Measurements from ENCODE around the gene MYBPC3. TPM values are rescaled to one million over a fixed set of nuclear protein-coding genes. Genes with fewer than 3 reads are reported as not detected.
A peak's percentile ranks its signal among the peaks of the same experiment; 100 is the strongest.

The MYBPC3 gene
- polyA plus RNA-seq, 1 experiment, result not detected

- no peak overlapping the region for H3K4me3 ChIP-seq (ENCODE audit: low read depth, low read length)
- CTCF ChIA-PET, result interaction anchor here (3.6 to 3.7 kb wide), 2 partner anchors 17 to 35 kb away, joined by 32 to 37 read pairs; partner anchors contain the start of gene SLC39A13
- POLR2A ChIA-PET, result no interaction called here
- H3K27me3 ChIP-seq (ENCODE audit: control insufficient read depth, insufficient read depth, low read length), result no peaks in the 10 kb centered on the region
- no peaks in the 10 kb centered on the region for H3K36me3 ChIP-seq (ENCODE audit: control insufficient read depth, insufficient read depth, low read length)
- no peak for DNase-seq (ENCODE audit: low read depth)
- no peak for TF ChIP-seq CTCF (IDR thresholded peaks at IDR 0.05; ENCODE audit: insufficient read depth, low read depth, low read length)
These were observed 23.1 kb upstream of the MYBPC3 start for GRCh38 chr11:47375546-47376085.

- DNase-seq (ENCODE audit: low read depth), result no peak
- H3K36me3 ChIP-seq (ENCODE audit: control insufficient read depth, insufficient read depth, low read length), result no peaks in the 10 kb centered on the region
- no peak for TF ChIP-seq CTCF (IDR thresholded peaks at IDR 0.05; ENCODE audit: insufficient read depth, low read depth, low read length)
- CTCF ChIA-PET, result interaction anchor here (0.8 to 3.9 kb wide), 13 partner anchors 8 to 242 kb away, joined by 3 to 52 read pairs (median 11); partner anchors contain the start of gene SLC39A13
- no peaks in the 10 kb centered on the region for H3K27me3 ChIP-seq (ENCODE audit: control insufficient read depth, insufficient read depth, low read length)
- POLR2A ChIA-PET, result no interaction called here
- no peak overlapping the region for H3K4me3 ChIP-seq (ENCODE audit: low read depth, low read length)
These were observed 22.5 kb upstream of the MYBPC3 start for GRCh38 chr11:47375020-47375419.

- Histone ChIP-seq H3K27me3 (ENCODE audit: control insufficient read depth, insufficient read depth, low read length) (no peaks in the 10 kb centered on the region), H3K4me3 (ENCODE audit: low read depth, low read length) (no peak overlapping the region), H3K36me3 (ENCODE audit: control insufficient read depth, insufficient read depth, low read length) (no peaks in the 10 kb centered on the region)
- no peak for TF ChIP-seq CTCF (IDR thresholded peaks at IDR 0.05; ENCODE audit: insufficient read depth, low read depth, low read length)
- no peak for DNase-seq (ENCODE audit: low read depth)
- ChIA-PET CTCF (interaction anchor here (0.7 to 3.9 kb wide), 40 partner anchors 9 to 478 kb away, joined by 3 to 52 read pairs (median 4); partner anchors contain the start of genes RAPSN and SLC39A13), POLR2A (no interaction called here)
These were observed 22.2 kb upstream of the MYBPC3 start for GRCh38 chr11:47374720-47375019.

- DNase-seq (ENCODE audit: low read depth), result no peak
- no peak overlapping the region for H3K4me3 ChIP-seq (ENCODE audit: low read depth, low read length)
- no peaks in the 10 kb centered on the region for H3K36me3 ChIP-seq (ENCODE audit: control insufficient read depth, insufficient read depth, low read length)
- ChIA-PET CTCF (interaction anchor here (0.6 to 3.9 kb wide), 45 partner anchors 9 to 574 kb away, joined by 3 to 52 read pairs (median 4); partner anchors contain the start of genes RAPSN and SLC39A13), POLR2A (no interaction called here)
- no peaks in the 10 kb centered on the region for H3K27me3 ChIP-seq (ENCODE audit: control insufficient read depth, insufficient read depth, low read length)
- TF ChIP-seq CTCF (IDR thresholded peaks at IDR 0.05; ENCODE audit: insufficient read depth, low read depth, low read length), result peak; percentile 97
These were observed 21.6 kb upstream of the MYBPC3 start for GRCh38 chr11:47373876-47374719.

- ChIA-PET CTCF (interaction anchor here (0.6 to 3.9 kb wide), 12 partner anchors 10 to 248 kb away, joined by 3 to 52 read pairs (median 12); partner anchors contain the start of gene SLC39A13), POLR2A (no interaction called here)
- DNase-seq (ENCODE audit: low read depth), result no peak
- no peak for TF ChIP-seq CTCF (IDR thresholded peaks at IDR 0.05; ENCODE audit: insufficient read depth, low read depth, low read length)
- Histone ChIP-seq H3K4me3 (ENCODE audit: low read depth, low read length) (no peak overlapping the region), H3K27me3 (ENCODE audit: control insufficient read depth, insufficient read depth, low read length) (no peaks in the 10 kb centered on the region), H3K36me3 (ENCODE audit: control insufficient read depth, insufficient read depth, low read length) (no peaks in the 10 kb centered on the region)
These were observed 19.9 kb upstream of the MYBPC3 start for GRCh38 chr11:47372422-47372821.

All from BJ (cell line).